Fibroblast of mammary gland (primary cell): ENCODE measurements around the gene MTARC1.

Source experiments
- DNase-seq: peaks from one replicate; pipeline ENCODE4 v3.0.0-alpha.2; 2010; ENCODE audit warnings: low read depth
- H3K4me3 ChIP-seq: 2 replicates; pipeline ENCODE4 v1.5.1; 2011; ENCODE audit warnings: low read depth, mild to moderate bottlenecking, low read length, moderate library complexity; ENCODE audit not compliant: control insufficient read depth
- CTCF ChIP-seq: conservative IDR thresholded peaks from 2 replicates; pipeline ENCODE4 v1.5.1; 2011; ENCODE audit warnings: low read depth, low read length, inconsistent platforms; ENCODE audit not compliant: control insufficient read depth, insufficient read depth

Gene MTARC1

GRCh38 chr1:220748089-220748934, 38.4 kb upstream of the MTARC1 start, which contains the start of gene MTARC2:
Gene MTARC2, plus strand, starts transcription at chr1:220748322. Its CDS starts 210 bp downstream, at chr1:220748532.
- H3K4me3 ChIP-seq, result peak within 1 kb of the TSS; percentile 72
- DNase-seq, result peak; percentile 73
- TF ChIP-seq CTCF, result no peak

GRCh38 chr1:220748936-220749335, 37.8 kb upstream of the MTARC1 start:
- peak; percentile 1 for DNase-seq
- no peak for TF ChIP-seq CTCF
- H3K4me3 ChIP-seq, result peak overlapping the region; percentile 72

- TF ChIP-seq CTCF, result no peak
- peak; percentile 18 for DNase-seq
- H3K4me3 ChIP-seq, result no peak overlapping the region
These were observed 36.6 kb upstream of the MTARC1 start for GRCh38 chr1:220750131-220750515.

GRCh38 chr1:220751111-220751510, 35.6 kb upstream of the MTARC1 start:
- no peak overlapping the region for H3K4me3 ChIP-seq
- TF ChIP-seq CTCF, result no peak
- DNase-seq, result no peak

- TF ChIP-seq CTCF, result no peak
- no peak for DNase-seq
- H3K4me3 ChIP-seq, result no peak overlapping the region
These were observed 32.3 kb upstream of the MTARC1 start for GRCh38 chr1:220754212-220754917.

GRCh38 chr1:220754918-220755295, 31.8 kb upstream of the MTARC1 start:
- H3K4me3 ChIP-seq, result no peak overlapping the region
- TF ChIP-seq CTCF, result no peak
- no peak for DNase-seq
